Neural crest cell (in vitro differentiated cells): ENCODE measurements around the gene HOXB5. TPM values are rescaled to one million over a fixed set of nuclear protein-coding genes. Genes with fewer than 3 reads are reported as not detected.

ENCODE experiments used
- DNase-seq: peaks from one replicate; pipeline ENCODE4 v3.0.0; 2021; ENCODE audit warnings: low read depth, mixed read lengths, low spot score
- H3K27ac Mint-ChIP-seq: one replicate; pipeline ENCODE4 v1.8.0; 2021; ENCODE audit warnings: mild to moderate bottlenecking, mixed read lengths; ENCODE audit not compliant: unreplicated experiment
- H3K27me3 Mint-ChIP-seq: 2 replicates; pipeline ENCODE4 v1.8.0; 2021; ENCODE audit warnings: low read depth, mild to moderate bottlenecking, mixed read lengths
- H3K36me3 Mint-ChIP-seq: 2 replicates; pipeline ENCODE4 v1.8.0; 2021; ENCODE audit warnings: low read depth, mild to moderate bottlenecking, mixed read lengths
- H3K4me1 Mint-ChIP-seq: 2 replicates; pipeline ENCODE4 v1.8.0; 2021; ENCODE audit warnings: mixed read lengths
- H3K4me3 Mint-ChIP-seq: one replicate; pipeline ENCODE4 v1.8.0; 2021; ENCODE audit warnings: mild to moderate bottlenecking, mixed read lengths
- H3K9me3 Mint-ChIP-seq: 2 replicates; pipeline ENCODE4 v1.8.0; 2021; ENCODE audit warnings: mixed read lengths
- total RNA-seq: library from RNA; stranded (reverse); gene quantifications from 2 replicates; pipeline ENCODE4 v1.2.1, GENCODE V29; 2021
- TF ChIP-seq, protein P1 (sequence below): fragments of 200-600 bp; sonication (generic); conservative IDR thresholded peaks from 2 replicates; pipeline ENCODE4 v1.5.0; 2021; ENCODE audit warnings: antibody characterized with exemption, mild to moderate bottlenecking

HOXB5 gene
- total RNA-seq, 1 donor from 2014 or later: 2.6 TPM

GRCh38 chr17:48556576-48557401, 36.8 kb downstream of the HOXB5 start:
- H3K36me3 Mint-ChIP-seq: peaks cover 3% of the 10 kb centered on the region
- DNase-seq: no peak
- H3K27me3 Mint-ChIP-seq: peaks cover 99% of the 10 kb centered on the region
- H3K4me1 Mint-ChIP-seq: peaks cover 46% of the 10 kb centered on the region
- H3K4me3 Mint-ChIP-seq: peak overlapping the region; percentile 66
- TF ChIP-seq, protein P1, sequence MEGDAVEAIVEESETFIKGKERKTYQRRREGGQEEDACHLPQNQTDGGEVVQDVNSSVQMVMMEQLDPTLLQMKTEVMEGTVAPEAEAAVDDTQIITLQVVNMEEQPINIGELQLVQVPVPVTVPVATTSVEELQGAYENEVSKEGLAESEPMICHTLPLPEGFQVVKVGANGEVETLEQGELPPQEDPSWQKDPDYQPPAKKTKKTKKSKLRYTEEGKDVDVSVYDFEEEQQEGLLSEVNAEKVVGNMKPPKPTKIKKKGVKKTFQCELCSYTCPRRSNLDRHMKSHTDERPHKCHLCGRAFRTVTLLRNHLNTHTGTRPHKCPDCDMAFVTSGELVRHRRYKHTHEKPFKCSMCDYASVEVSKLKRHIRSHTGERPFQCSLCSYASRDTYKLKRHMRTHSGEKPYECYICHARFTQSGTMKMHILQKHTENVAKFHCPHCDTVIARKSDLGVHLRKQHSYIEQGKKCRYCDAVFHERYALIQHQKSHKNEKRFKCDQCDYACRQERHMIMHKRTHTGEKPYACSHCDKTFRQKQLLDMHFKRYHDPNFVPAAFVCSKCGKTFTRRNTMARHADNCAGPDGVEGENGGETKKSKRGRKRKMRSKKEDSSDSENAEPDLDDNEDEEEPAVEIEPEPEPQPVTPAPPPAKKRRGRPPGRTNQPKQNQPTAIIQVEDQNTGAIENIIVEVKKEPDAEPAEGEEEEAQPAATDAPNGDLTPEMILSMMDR: no peak
- H3K9me3 Mint-ChIP-seq: no peaks in the 10 kb centered on the region
- no peak overlapping the region for H3K27ac Mint-ChIP-seq

DNA sequence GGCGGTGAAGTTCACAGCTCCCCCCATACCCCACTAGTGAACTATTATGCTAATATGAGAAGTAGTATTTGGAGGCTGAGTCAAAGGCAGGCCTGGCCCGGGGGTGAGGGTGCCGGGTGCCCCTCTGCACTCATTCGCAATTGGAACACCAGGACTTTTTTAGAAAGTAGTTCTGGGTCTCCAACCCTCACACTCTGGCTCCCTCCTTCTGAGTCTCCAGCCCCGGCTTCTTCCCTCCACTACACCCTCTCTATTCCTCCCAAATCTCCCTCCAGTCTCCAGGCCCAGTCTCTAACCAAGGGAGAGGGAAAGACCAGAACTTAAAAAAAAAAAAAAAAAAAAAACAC, 37.4 kb downstream of the HOXB5 start:
- H3K36me3 Mint-ChIP-seq: peaks cover 4% of the 10 kb centered on the region
- no peak for DNase-seq
- H3K27ac Mint-ChIP-seq: no peak overlapping the region
- peaks cover 99% of the 10 kb centered on the region for H3K27me3 Mint-ChIP-seq
- peak overlapping the region; percentile 66 for H3K4me3 Mint-ChIP-seq
- H3K9me3 Mint-ChIP-seq: no peaks in the 10 kb centered on the region
- TF ChIP-seq, protein P1: no peak
- peaks cover 49% of the 10 kb centered on the region for H3K4me1 Mint-ChIP-seq

GRCh38 chr17:48555258-48556228, 38.0 kb downstream of the HOXB5 start:
- Mint-ChIP-seq H3K4me3 (peak overlapping the region; percentile 78), H3K27me3 (peaks cover 99% of the 10 kb centered on the region), H3K36me3 (peaks cover 4% of the 10 kb centered on the region), H3K9me3 (no peaks in the 10 kb centered on the region), H3K4me1 (peaks cover 51% of the 10 kb centered on the region), H3K27ac (no peak overlapping the region)
- DNase-seq: no peak
- TF ChIP-seq, protein P1: no peak

DNA sequence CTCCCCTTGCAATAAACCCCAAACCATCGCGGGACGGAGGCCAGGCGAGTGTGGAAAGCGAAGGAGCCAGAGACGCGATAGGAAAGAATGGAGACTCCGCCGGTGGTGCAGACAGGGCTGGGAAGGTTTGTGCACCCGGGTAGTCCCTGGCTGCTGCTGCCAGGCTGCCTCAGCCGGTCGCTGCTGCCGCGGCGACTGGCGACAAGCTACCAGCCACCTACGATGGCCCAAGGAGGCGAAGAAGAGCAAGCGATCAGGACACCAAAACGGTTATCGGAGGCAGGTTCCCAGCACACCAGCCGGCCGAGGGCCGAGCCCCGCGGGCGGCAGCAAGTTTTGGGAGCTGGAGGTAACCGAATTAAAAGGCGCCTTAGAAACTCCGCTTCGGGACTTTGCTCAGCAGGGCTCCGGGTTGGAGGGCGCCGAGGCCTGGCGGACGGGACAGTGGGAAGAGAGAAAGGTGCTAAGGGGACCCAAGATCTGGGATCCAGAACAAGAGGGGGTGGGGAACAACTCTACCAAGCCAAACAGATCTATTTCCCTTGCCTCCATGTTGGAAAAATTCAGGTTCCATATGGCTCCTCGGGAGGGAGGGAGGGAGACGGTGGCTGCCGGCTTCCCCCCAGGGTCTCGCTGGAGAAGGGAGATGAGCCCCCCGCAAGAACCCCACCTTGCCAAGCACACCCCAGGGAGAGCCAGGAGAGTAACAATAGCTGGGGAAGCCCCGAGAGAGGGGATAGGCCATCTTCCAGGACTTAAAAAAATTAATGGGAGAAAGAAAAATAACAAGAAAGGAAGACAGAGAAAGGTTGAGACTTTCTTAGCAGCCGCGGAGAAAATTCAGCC, 38.9 kb downstream of the HOXB5 start:
- Mint-ChIP-seq H3K4me1 (peaks cover 56% of the 10 kb centered on the region), H3K36me3 (peaks cover 4% of the 10 kb centered on the region), H3K9me3 (no peaks in the 10 kb centered on the region), H3K27ac (peak overlapping the region; percentile 89), H3K27me3 (peaks cover 99% of the 10 kb centered on the region), H3K4me3 (peak overlapping the region; percentile 78)
- TF ChIP-seq, protein P1: no peak
- no peak for DNase-seq

- Mint-ChIP-seq H3K9me3 (no peaks in the 10 kb centered on the region), H3K27ac (no peak overlapping the region), H3K27me3 (peaks cover 99% of the 10 kb centered on the region), H3K36me3 (peaks cover 4% of the 10 kb centered on the region), H3K4me1 (peaks cover 61% of the 10 kb centered on the region), H3K4me3 (peak overlapping the region; percentile 78)
- DNase-seq: no peak
- TF ChIP-seq, protein P1: no peak
Observed at GRCh38 chr17:48553826-48554225, 39.8 kb downstream of the HOXB5 start.
